HEK293T (cell line): ENCODE measurements around the gene FSIP1.

Experiments
- ARNT ChIP-seq: fragments of 450-650 bp; IDR thresholded peaks from 2 replicates; pipeline ENCODE4 v1.6.1; 2017; ENCODE audit warnings: mild to moderate bottlenecking
- BHLHE40 ChIP-seq: fragments of 450-650 bp; IDR thresholded peaks from 2 replicates; pipeline ENCODE4 v1.6.1; 2016; ENCODE audit warnings: mild to moderate bottlenecking, moderate library complexity, borderline replicate concordance
- CTBP1 ChIP-seq: fragments of 450-650 bp; IDR thresholded peaks from 2 replicates; pipeline ENCODE4 v1.6.1; 2016; ENCODE audit warnings: borderline replicate concordance
- ELF4 ChIP-seq: fragments of 450-650 bp; IDR thresholded peaks from 2 replicates; pipeline ENCODE4 v1.6.1; 2017; ENCODE audit warnings: antibody characterized with exemption
- FOXA1 ChIP-seq: fragments of 450-650 bp; IDR thresholded peaks from 2 replicates; pipeline ENCODE4 v1.6.1; 2016; ENCODE audit warnings: mild to moderate bottlenecking
- FOXM1 ChIP-seq: fragments of 450-650 bp; IDR thresholded peaks from 2 replicates; pipeline ENCODE4 v1.6.1; 2017; ENCODE audit warnings: mild to moderate bottlenecking, borderline replicate concordance
- HDGF ChIP-seq: fragments of 450-650 bp; IDR thresholded peaks from 2 replicates; pipeline ENCODE4 v1.6.1; 2017; ENCODE audit warnings: antibody characterized with exemption, borderline replicate concordance
- LEF1 ChIP-seq: fragments of 450-650 bp; IDR thresholded peaks from 2 replicates; pipeline ENCODE4 v1.6.1; 2017; ENCODE audit warnings: mild to moderate bottlenecking, borderline replicate concordance
- NFRKB ChIP-seq: fragments of 450-650 bp; IDR thresholded peaks from 2 replicates; pipeline ENCODE4 v1.6.1; 2016; ENCODE audit warnings: mild to moderate bottlenecking, moderate library complexity
- SP1 ChIP-seq: fragments of 450-650 bp; IDR thresholded peaks from 2 replicates; pipeline ENCODE4 v1.6.1; 2017
- SUZ12 ChIP-seq: fragments of 450-650 bp; IDR thresholded peaks from 2 replicates; pipeline ENCODE4 v1.6.1; 2016; ENCODE audit warnings: mild to moderate bottlenecking
- ZNF384 ChIP-seq: fragments of 450-650 bp; IDR thresholded peaks from 2 replicates; pipeline ENCODE4 v1.6.1; 2016
- TF ChIP-seq, protein P1 (sequence below): fragments of 450-650 bp; IDR thresholded peaks from 2 replicates; pipeline ENCODE4 v1.6.1; 2016

DNA sequence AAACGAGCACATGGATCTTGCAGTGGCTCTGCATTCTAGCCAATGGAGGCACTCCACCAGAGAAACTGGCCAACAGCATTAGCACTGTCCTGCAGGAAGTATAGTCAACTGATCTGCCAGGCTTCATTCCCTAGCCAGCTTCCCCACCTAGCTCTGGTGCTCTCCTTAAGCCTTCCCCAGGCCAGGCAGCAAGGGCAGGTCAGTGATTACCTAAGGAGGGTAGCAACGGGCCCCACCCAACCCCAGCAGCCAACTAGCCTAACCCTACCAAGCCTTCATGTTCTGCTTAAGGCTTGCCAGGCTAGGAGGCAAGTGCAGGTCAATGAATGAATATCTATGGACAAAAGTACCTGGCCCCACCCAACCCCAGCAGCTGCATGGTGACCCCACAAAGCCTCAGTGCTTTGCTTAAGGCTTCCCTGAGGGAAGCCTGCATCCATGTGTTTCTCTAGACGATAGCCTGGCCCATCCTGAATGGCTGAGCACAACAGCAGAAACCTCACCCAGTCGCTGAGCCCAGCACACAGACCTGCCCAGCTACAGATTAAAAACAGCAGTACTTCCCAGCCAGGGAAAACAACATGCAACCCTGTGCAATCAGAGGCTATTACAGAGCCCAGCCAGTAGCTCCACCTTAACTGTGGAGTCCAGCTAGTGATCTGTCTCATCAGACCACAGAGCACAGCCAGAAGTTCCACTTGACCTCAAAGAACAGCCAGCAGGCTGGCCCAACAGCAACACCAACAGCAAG lies 173.3 kb downstream of the FSIP1 start:
- no peak for TF ChIP-seq FOXM1
- TF ChIP-seq CTBP1: no peak
- no peak for TF ChIP-seq LEF1
- no peak for TF ChIP-seq FOXA1
- no peak for TF ChIP-seq SP1
- TF ChIP-seq ZNF384: no peak
- no peak for TF ChIP-seq ARNT
- TF ChIP-seq SUZ12: no peak
- no peak for TF ChIP-seq BHLHE40
- TF ChIP-seq, protein P1, sequence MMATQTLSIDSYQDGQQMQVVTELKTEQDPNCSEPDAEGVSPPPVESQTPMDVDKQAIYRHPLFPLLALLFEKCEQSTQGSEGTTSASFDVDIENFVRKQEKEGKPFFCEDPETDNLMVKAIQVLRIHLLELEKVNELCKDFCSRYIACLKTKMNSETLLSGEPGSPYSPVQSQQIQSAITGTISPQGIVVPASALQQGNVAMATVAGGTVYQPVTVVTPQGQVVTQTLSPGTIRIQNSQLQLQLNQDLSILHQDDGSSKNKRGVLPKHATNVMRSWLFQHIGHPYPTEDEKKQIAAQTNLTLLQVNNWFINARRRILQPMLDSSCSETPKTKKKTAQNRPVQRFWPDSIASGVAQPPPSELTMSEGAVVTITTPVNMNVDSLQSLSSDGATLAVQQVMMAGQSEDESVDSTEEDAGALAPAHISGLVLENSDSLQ: no peak
- no peak for TF ChIP-seq ELF4
- TF ChIP-seq NFRKB: no peak
- no peak for TF ChIP-seq HDGF
